Left colon (tissue), 2 donors: Measurements from ENCODE around the gene CLCN3. TPM values are rescaled to one million over a fixed set of nuclear protein-coding genes. Genes with fewer than 3 reads are reported as not detected.

Experiments used
- ATAC-seq: fragments of 200-7000 bp; cut with Tn5 transposase; one replicate; pipeline ENCODE4 v1.9.1; 2020; ENCODE audit warnings: mild to moderate bottlenecking, moderate library complexity
- DNase-seq, 2 donors: peaks; one replicate each; pipeline ENCODE4 v3.0.0-alpha.2; 2020
- intact Hi-C, 2 donors: fragments of 100-400 bp; cut with DNase I in 1 of 2; cut with micrococcal nuclease in 1 of 2; formaldehyde crosslinking; loops; one replicate each; pipeline versions ENCODE4 v1.11.2 to v1.14.0; 2022; cut with DNase I, micrococcal nuclease
- total RNA-seq, 2 donors: library from RNA; stranded (reverse); fragmentation: NEBNext Ultra II Directional; extraction: Animal tissue kit (Norgen Biotek cat#: 25700); gene quantifications; one replicate each; pipeline ENCODE4 v1.2.1, GENCODE V29; 2021
- donor health status: DM: no; HTN: no; CAD: no.
- donor health status: DM: yes; HTN: yes; CAD: no.

CLCN3 gene
- total RNA-seq, 2 donors from 2014 or later = 116 to 131 TPM

DNA sequence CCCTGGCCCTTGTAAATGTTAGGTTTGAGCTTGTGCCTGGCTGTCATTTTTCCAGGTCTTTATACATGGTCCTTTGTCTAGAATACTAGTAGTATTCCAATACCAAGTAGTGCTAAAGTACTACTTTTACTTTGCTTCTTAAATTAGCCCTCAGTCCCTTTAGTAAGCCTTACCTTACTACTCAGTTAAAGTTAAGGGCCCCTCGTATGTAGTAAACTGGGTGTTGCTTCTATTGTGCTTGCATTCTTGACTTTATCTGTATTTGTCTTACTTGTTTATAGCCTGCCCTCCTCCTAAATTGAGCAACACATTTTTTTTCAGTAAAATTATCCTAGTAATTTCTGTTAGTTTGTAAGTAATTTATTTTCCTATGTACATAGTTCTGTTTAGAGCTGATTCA lies 25.2 kb downstream of the CLCN3 start:
- intact Hi-C loops = no loop called here

DNA sequence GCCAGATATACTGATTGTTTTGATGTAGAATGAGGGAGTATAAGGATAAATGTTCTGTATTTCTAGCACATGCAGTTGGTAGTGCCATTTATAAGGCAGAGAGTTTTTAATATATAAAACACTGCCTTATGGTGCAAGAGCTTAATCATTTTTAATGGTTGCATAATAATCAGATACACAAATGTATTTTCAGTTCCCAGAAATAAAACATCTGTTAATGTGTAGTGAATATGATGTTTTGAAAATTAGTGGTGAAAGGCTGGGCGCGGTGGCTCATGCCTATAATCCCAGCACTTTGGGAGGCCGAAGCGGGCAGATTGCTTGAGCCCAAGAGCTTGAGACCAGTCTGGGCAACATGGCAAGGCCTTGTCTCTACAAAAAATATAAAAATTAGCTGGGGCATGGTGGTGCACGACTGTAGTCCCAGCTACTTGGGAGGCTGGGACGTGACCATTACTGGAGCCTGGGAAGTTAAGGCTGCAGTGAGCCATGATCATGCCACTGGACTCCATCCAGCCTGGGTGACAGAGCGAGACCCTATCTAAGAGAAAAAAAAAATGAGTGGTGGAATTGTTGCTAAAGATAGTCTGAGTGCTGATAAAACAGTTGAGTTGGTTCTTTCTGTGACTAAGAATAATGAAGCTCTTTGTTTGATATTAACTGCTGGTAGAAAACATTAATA lies 29.3 kb downstream of the CLCN3 start:
- no peak for DNase-seq
- intact Hi-C loops = no loop called here
- no peak for ATAC-seq

More for the DNA sequence above, 25.2 kb downstream of the CLCN3 start:
- ATAC-seq (peak; percentile 61), DNase-seq (no peak)

DNA sequence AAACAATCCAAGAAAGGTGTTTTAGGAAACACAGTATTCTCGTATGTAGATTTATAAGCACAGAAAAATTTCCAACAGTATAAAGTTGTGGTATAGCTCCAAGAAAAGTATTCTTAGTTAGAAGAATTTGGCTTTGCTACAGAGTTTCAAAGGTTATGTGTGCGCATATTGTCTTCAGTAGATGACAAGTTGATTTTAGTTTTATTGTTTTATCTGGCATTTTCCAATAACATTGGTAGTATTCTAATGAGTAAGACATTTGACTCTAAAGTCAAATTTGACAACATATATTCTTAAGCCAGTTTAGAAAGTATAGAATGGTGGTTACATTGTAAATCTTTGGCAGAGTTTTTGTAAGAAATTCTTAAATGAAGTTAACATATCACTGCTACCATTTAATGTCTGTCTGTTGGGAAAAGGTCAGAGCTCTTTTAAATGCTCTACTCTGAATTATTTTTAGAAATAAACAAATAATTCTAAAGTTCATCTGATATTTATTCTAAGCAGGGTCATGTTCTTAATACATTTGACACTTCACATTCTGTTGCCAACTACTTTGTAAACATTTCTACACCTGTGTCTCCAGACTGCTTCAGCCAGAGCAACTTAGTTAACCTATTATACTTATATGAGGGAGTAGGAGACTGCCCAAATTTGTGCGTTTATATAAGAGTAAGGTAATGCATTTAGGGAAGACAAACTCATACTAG lies 30.0 kb downstream of the CLCN3 start:
- ATAC-seq = peak; percentile 54

DNA sequence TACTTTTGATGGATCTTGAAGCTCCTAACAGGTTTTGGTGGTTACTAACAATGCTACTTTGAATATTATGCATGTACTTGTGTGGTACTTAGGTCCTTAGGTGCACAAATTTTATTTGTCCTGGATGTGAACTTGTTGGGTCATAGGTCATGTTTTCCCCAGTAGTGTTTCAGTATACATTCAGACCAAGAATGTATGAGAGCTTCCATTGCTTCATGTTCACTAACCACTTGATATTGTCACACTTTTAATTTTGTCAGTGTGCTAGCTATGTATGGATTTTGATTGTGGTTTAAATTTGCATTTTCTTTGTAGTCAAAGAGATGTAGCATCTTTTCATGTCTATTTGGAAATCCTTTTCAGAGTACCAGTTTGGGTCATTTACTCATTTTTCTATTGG lies 32.2 kb downstream of the CLCN3 start:
- intact Hi-C loops = no loop called here
- DNase-seq (no peak), ATAC-seq (no peak)

More for the DNA sequence above, 30.0 kb downstream of the CLCN3 start:
- no peak for DNase-seq
- intact Hi-C loops = no loop called here

DNA sequence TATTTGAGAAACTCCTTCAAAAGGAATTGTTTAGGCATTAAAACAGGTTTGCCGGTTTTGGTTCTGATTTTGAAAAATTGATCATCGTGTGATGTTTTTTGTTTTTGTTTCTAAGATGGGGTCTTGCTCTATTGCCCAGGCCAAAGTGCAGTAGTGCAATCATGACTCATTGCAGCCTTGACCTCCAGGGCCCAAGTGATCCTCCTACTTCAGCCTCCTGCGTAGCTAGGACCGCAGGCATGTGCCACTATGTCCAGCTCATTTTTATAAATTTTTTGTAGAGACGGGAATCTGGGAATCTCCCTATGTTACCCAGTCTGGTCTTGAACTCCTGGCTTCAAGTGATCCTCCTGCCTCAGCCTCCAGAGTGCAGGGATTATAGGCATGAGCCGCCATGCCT lies 35.0 kb downstream of the CLCN3 start:
- ATAC-seq (no peak), DNase-seq (no peak)
- intact Hi-C loops = no loop called here

DNA sequence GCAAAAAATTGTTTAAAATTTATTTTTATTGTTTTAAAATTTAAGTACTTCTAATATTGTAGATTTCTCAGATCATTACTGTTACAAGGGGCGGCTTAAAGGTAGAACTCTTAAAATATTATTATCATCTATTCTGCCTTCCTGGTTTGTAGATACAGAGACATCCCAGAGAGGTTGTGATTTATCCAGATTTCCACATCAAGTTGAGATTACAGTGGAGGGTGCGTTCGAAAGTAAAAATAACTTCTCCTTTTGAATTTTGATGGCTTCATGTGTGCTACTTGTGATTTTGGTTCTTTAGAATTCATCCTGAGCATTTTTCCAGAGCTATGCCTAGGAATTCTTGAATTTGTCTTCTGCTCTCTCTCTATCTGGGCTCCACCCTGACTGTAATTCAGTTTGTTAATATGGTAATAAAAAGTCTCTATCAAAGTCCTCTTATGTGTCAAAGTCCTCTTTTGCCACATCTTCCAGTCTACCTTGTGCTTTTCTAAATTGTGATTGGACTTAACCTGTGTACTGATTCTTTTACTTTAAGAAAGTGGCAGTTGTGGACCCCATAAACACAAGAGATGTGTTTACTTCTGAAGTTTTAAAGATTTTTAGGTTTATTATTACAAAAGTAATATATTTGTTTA lies 37.2 kb downstream of the CLCN3 start:
- intact Hi-C loops = no loop called here
- peak; percentile 68 for ATAC-seq
- DNase-seq = no peak

DNA sequence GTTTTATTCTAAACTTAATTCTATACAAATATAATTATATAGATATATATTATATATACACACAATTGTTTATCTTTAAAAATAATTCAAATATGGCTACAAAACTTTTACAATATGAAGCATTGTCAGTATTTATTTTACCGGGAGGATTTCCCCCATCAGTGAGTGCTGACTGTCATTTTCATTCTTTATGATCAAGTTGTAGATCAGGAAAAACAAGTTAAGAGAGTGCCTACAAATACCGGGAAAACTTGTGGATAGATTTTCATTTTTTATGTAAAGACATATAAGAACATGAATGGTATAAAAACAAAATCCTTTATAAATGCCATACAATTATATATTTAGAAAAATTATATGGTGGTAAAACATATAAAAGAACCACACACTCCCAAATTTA lies 37.8 kb downstream of the CLCN3 start:
- intact Hi-C loops = no loop called here
- ATAC-seq = peak; percentile 37
- no peak for DNase-seq

DNA sequence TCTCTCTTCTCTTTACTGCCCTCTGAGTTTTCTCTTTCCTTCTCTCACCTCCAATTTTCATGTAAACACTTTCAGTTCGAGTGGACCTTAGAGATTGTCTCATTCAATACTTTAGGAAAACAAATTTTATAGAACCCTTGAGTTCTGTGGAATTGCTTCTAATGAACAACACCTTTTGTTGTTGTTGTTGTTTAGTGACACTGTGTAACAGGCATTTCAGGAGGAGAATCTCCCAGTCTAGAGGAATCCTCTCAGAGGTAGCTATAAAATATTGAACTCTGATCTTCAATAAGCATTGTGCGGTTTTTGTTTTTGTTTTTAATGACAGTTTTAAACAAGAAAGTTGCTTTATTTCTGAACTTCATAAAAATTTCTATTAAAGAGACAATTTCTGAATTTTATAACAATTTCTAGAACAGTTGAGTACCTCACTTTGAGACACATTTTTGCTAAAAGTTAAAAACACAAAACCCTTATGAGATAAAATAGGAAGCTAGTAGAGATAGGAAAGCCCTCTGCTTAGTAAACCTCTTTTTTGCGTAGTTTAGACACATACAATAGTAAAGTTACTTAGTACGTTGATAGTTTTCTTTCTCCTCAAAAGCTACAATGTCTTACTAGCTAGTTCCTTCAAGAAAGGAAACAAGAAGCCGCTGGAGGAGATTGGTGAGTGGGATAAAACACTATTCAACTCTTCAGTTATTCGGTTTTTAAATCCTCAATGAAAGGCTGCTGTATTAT lies 38.8 kb downstream of the CLCN3 start:
- no peak for DNase-seq
- intact Hi-C loops = no loop called here
- ATAC-seq = no peak

DNA sequence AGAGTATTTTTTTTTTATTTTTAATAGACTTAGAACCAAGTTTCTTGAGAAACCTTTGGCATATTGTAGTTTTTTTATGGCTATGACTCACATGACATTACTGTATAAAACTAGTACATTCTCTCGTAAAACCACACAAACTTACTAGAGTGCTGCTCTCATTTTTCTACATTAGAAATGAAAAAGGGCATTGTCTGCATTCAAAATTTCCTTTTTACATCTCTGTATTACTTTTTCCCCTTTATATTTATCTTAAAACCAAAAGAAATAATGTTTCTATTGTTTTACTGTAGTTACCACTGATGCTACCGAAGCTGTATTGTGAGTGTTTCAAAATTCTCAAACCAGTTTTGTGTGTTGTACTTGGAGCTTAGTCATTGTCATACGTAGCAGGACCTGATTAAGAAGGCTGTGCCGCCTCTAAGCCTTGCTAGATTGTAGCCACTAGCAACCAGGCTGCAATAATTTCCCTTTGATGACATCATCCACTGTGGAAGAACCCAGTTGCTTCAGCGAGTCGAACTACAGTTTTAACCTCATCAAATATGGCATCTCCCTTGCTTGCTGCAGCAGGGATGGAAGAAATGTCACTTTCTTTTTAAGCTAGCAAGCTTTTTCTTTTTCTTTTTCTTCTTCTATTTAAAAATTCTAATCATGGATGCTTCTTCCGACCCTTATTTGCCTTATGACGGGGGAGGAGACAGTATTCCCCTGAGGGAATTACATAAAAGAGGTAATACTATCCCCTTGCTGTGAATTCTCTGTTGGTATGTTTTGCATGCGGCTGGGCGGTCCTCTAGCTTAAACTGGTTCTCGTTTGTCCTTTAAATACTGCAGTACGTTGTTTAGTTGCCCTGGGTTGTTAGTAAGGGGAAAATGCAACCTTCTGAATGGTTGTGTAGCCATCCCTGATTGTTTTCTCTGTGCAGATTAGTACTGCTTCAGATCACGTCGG lies 39.6 kb downstream of the CLCN3 start:
- ATAC-seq (peak; percentile 84), DNase-seq (peak; percentile 57 to 88)
- intact Hi-C loops = loop anchor here in 1 of 2 donors (5.0 kb wide), 1 partner anchor 38 kb away; the partner anchor contains the start of gene CLCN3

DNA sequence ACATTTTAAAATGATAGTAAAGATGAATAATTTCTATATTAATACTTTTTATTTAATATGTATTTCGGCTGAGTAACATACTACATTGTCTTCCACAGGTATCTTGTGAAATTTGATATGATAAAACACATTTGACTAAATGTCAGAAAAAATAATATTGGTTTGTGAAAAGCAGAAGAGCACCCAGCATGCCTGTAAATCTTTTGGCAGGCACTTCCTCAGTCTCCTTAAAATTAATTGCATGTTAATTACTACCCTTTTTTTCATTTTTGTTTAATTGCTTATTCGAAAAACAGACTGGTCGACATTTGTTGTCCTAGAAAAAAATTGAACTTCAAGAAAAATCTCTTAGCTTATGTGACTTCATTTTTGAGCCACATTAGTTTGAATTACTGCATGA lies 40.6 kb downstream of the CLCN3 start:
- no peak for ATAC-seq
- intact Hi-C loops = loop anchor here in 1 of 2 donors (5.0 kb wide), 1 partner anchor 39 kb away; the partner anchor contains the start of gene CLCN3
- DNase-seq = no peak

DNA sequence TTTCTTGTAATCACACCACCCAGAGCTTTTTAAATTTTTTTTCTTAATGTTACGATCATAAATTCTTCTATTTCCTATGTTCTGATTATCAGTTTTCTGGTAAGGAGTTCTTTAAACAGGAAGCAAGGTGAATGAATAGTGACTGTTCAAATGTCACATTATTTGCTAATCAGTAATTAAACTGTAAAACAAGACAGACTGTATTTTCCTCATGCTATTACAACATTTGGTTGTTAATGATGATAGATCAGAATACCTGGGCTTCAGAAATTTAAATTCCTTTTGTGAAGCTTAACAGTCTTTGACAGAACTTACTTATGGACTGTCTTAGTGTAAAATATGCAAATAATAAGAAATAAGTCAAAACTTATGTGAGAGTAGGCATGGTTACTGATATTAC lies 41.4 kb downstream of the CLCN3 start:
- intact Hi-C loops = loop anchor here in 1 of 2 donors (5.0 kb wide), 1 partner anchor 39 kb away; the partner anchor contains the start of gene CLCN3
- no peak for DNase-seq
- no peak for ATAC-seq

DNA sequence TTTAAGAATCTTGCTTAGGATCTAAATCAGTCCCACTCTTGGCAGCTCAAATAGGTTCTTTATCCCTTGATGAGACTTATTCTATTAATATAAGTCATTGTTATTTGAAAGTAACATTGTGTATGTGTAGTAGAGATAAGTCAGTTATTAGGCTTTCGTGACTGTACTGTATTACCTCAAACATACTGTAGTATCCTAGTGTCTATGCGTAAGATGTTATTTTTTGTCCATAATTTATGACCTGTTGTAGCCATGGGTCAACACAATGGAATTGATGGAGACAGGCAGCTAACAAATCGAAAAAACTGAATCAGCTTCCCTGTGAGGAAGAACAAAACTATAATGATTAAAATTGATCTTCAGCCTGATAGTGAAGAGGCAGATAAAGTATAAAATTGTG lies 41.8 kb downstream of the CLCN3 start:
- ATAC-seq (no peak), DNase-seq (no peak)
- intact Hi-C loops = loop anchor here in 1 of 2 donors (5.0 kb wide), 1 partner anchor 40 kb away; the partner anchor contains the start of gene CLCN3

DNA sequence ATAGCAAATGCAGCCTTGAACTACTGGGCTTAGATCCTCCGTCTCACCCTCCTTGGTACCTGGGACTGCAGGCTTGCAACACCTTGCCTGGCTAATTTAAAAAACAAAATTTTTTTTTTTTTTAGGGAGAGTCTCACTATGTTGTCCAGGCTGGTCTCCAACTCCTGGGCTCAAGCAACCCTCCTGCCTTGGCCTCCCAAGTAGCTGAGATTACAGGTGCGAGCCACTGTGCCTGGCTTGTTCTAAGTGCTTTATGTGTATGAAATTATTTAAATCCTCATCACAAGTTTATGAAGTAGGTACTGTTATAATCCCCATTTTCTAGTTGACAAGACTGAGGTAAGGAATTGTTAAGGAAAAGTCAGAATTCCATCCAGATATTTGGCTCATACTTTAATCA lies 43.0 kb downstream of the CLCN3 start:
- intact Hi-C loops = loop anchor here in 1 of 2 donors (5.0 kb wide), 1 partner anchor 41 kb away; the partner anchor contains the start of gene CLCN3
- no peak for ATAC-seq

DNA sequence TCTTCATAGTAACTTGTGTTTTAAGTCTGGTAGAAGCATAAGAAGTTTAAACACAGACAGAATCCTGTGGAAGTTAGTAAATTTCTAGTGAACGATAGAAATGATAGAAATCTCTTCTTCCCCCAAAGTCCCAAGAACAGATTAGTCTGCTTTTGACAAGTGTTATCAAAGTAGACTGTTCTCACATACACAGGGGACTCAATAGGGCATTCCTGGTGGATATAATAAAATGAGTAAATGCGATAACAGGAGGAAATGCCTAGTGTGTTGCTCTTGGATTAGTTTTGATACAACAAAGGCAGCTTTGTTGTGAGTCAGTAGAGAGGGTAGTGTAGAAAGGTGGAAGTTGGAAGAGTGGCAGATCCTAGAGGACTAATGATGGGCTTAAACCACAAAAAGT lies 43.5 kb downstream of the CLCN3 start:
- ATAC-seq = peak; percentile 56
- intact Hi-C loops = loop anchor here in 1 of 2 donors (5.0 kb wide), 1 partner anchor 42 kb away; the partner anchor contains the start of gene CLCN3
- no peak for DNase-seq

More for the DNA sequence above, 43.0 kb downstream of the CLCN3 start:
- no peak for DNase-seq

DNA sequence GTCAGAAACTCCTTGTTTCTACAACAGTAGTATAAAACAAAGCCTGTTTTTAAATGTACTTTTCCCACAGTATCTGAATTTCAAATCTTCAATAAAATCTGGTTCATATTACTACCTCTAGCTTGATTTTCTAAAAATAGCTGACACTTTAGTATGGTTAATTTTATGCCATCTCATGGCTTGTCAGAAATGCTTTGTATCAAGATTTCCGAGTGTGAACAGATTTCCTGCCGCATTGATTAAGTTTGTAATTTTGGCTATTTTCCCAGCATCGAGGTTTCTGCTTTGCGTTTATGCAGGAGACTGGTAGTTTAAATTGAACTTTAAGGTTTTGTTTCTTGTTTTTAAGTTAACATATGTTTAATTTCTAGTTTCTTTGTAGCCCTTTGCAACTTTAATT lies 44.2 kb downstream of the CLCN3 start:
- no peak for DNase-seq
- intact Hi-C loops = loop anchor here in 1 of 2 donors (5.0 kb wide), 1 partner anchor 42 kb away; the partner anchor contains the start of gene CLCN3
- ATAC-seq = no peak

DNA sequence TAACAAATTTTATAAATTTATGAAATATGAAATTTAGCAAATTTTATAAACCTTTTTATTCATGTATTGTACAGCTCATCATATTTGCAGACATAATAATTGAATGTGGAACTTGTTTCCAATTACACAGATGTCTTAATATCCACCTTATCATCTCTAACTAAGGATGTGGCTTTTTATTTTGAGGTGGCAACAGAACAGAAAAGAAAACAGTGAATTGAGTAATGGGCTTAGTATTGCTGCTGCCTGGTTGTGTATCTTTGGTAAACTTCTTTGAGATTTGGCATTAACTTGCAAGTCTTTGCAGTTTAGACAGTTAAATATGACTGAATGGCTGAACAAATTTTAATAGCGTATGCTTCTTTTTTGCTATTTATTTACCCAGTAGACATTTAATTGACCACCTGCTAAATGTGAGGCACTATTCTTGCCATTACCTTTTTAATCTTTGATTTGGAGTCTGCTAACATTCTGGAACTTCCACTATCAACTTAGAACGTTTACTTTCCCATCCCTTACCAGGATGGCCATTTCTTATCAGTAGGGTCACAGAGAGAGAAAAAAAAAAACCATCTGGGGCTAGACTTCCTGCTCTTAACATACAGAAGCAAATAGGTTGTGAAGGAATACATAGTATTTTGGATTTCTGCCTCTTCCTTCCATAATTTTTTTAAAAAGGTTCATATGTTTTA lies 44.8 kb downstream of the CLCN3 start:
- intact Hi-C loops = no loop called here
- ATAC-seq (peak; percentile 22), DNase-seq (no peak)

DNA sequence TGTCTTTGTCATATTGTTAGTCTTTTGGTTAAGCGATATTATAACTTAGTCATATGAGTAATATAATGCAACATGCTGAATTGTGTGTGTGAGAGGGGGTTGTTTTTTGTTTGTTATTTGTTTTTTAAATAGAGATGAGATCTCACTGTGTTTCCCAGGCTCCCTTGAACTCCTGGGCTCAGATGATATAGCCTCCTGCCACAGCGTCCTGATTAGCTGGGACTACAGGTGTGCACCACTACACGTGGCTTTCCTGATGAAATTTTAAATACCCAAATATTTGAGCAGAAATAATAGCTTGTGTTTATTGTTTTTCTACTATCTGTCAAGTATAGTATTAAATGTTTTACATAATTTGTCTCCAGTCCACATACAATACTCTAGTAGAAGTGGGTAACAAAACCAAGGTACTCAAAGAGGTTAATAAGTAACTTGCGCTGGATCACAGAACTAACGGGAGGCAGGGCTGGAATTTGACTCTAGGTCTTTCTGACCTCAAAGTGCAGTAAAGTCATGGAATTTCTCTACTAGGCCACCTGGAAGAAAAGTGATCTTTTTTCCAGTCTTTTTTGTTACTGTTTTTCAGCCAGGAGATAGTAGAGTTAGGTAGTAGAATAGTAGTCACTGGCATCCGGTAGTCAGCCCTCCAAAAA lies 47.8 kb downstream of the CLCN3 start:
- ATAC-seq (peak; percentile 67), DNase-seq (no peak)
- intact Hi-C loops = no loop called here
